Testis (tissue), 3 donors: ENCODE data around the gene ARID1B. TPM values are rescaled to one million over a fixed set of nuclear protein-coding genes. Genes with fewer than 3 reads are reported as not detected.

Experiments
- DNase-seq: peaks from one replicate; pipeline ENCODE4 v3.0.0-alpha.2; 2019
- H3K27ac ChIP-seq, 2 donors: fragments of 200-600 bp; sonication (generic); one replicate each; pipeline ENCODE4 v1.5.1; 2019
- H3K27me3 ChIP-seq: fragments of 200-600 bp; sonication (generic); one replicate; pipeline ENCODE4 v1.5.1; 2019
- H3K36me3 ChIP-seq: fragments of 200-600 bp; sonication (generic); one replicate; pipeline ENCODE4 v1.5.1; 2017; ENCODE audit warnings: low read depth; ENCODE audit errors: missing control alignments
- H3K4me1 ChIP-seq: fragments of 200-600 bp; sonication (generic); one replicate; pipeline ENCODE4 v1.5.1; 2019
- H3K4me3 ChIP-seq, 2 donors: fragments of 200-600 bp; sonication (generic); one replicate each; pipeline ENCODE4 v1.5.1; 2017 to 2019
- H3K9me3 ChIP-seq: fragments of 200-600 bp; sonication (generic); one replicate; pipeline ENCODE4 v1.5.1; 2017
- CTCF ChIP-seq, 3 experiments: fragments of 450-650 bp in 2 of 3; fragments of 200-600 bp in 1 of 3; sonication (generic) in 1 of 3; IDR thresholded peaks; one replicate each; pipeline ENCODE4 v1.5.1; 2016 to 2019; ENCODE audit warnings: antibody characterized with exemption in 3 of 3, mild to moderate bottlenecking in 2 of 3, moderate library complexity in 1 of 3
- POLR2A ChIP-seq: fragments of 450-650 bp; IDR thresholded peaks from one replicate; pipeline ENCODE4 v1.6.1; 2017; ENCODE audit warnings: antibody characterized with exemption, mild to moderate bottlenecking, moderate library complexity
- WGBS, 2 donors: methylation state at CpG; one replicate each; pipeline ENCODE4 v1.1.5; 2018; 5-methylcytosine and 5-hydroxymethylcytosine counted together
- intact Hi-C: fragments of 100-400 bp; cut with DNase I; formaldehyde crosslinking; loops from one replicate; pipeline ENCODE4 v1.15.1; 2023; ENCODE audit warnings: low total_unique reads
- polyA plus RNA-seq: library from polyadenylated mRNA; stranded (reverse); fragments of 350-450 nt; fragmentation: Illumina TruSeq; extraction: RNeasy Lipid Tissue Mini Kit (QIAGEN cat#74804); gene quantifications from one replicate; pipeline ENCODE4 v1.2.3, GENCODE V29; 2014; ENCODE audit warnings: low read depth, low replicate concordance; ENCODE audit not compliant: insufficient read depth
- total RNA-seq, 2 donors: library from RNA; depleted of rRNA; stranded (reverse); fragments of >200 nt; gene quantifications; one replicate each; pipeline ENCODE4 v1.2.3, GENCODE V29; 2016

ARID1B gene
- total and polyA plus RNA-seq, 3 donors from 2014 or later = 26.2 to 126 (median 103) TPM

GRCh38 chr6:156961282-156961892 is 184.2 kb downstream of the ARID1B start:
- no peak overlapping the region for H3K27ac ChIP-seq
- no peaks in the 10 kb centered on the region for H3K9me3 ChIP-seq
- intact Hi-C loops = no loop called here
- TF ChIP-seq POLR2A (no peak), CTCF (IDR thresholded peaks at IDR 0.05) (no peak)
- WGBS, 2 donors = 74 to 87% methylated on average over 17 of the region's 17 CpGs
- H3K4me1 ChIP-seq = no peaks in the 10 kb centered on the region
- H3K27me3 ChIP-seq = no peaks in the 10 kb centered on the region
- H3K36me3 ChIP-seq = no peaks in the 10 kb centered on the region
- no peak for DNase-seq
- H3K4me3 ChIP-seq = no peak overlapping the region

GRCh38 chr6:156963712-156964700 is 186.8 kb downstream of the ARID1B start:
- Histone ChIP-seq H3K4me3 (no peak overlapping the region), H3K36me3 (no peaks in the 10 kb centered on the region), H3K27ac (no peak overlapping the region), H3K27me3 (no peaks in the 10 kb centered on the region), H3K9me3 (no peaks in the 10 kb centered on the region), H3K4me1 (no peaks in the 10 kb centered on the region)
- TF ChIP-seq POLR2A (no peak), CTCF (IDR thresholded peaks at IDR 0.05) (no peak)
- no peak for DNase-seq
- WGBS, 2 donors = 59 to 61% methylated on average over 10 of the region's 10 CpGs
- intact Hi-C loops = no loop called here

- 83 to 85% methylated on average over 4 of the region's 4 CpGs for WGBS, 2 donors
- DNase-seq = no peak
- H3K36me3 ChIP-seq = no peaks in the 10 kb centered on the region
- intact Hi-C loops = no loop called here
- H3K27ac ChIP-seq = no peak overlapping the region
- no peaks in the 10 kb centered on the region for H3K9me3 ChIP-seq
- TF ChIP-seq POLR2A = no peak
- TF ChIP-seq CTCF (IDR thresholded peaks at IDR 0.05) = no peak
- H3K4me3 ChIP-seq = no peak overlapping the region
- no peaks in the 10 kb centered on the region for H3K27me3 ChIP-seq
- H3K4me1 ChIP-seq = peaks cover 4% of the 10 kb centered on the region
Measured at GRCh38 chr6:156967852-156968251, 190.7 kb downstream of the ARID1B start.

- peaks cover 4% of the 10 kb centered on the region for H3K4me1 ChIP-seq
- DNase-seq = no peak
- no peak overlapping the region for H3K4me3 ChIP-seq
- no peak for TF ChIP-seq CTCF (IDR thresholded peaks at IDR 0.05)
- no peak for TF ChIP-seq POLR2A
- intact Hi-C loops = no loop called here
- H3K36me3 ChIP-seq = no peaks in the 10 kb centered on the region
- WGBS, 2 donors = 84 to 88% methylated on average over 5 of the region's 5 CpGs
- H3K27ac ChIP-seq = no peak overlapping the region
- H3K9me3 ChIP-seq = no peaks in the 10 kb centered on the region
- H3K27me3 ChIP-seq = no peaks in the 10 kb centered on the region
Measured at GRCh38 chr6:156969233-156969632, 192.1 kb downstream of the ARID1B start.
